Neural cell (in vitro differentiated cells): ENCODE results near the gene ACTRT2. TPM values are rescaled to one million over a fixed set of nuclear protein-coding genes. Genes with fewer than 3 reads are reported as not detected.

Source experiments
- H2AFZ ChIP-seq: fragments of 200-600, 300-800 bp; sonication (generic), shearing (Covaris generic); 2 replicates; pipeline ENCODE4 v1.6.0; 2014; ENCODE audit warnings: low read depth, mild to moderate bottlenecking, antibody characterized with exemption, low read length, moderate library complexity
- H3F3A ChIP-seq: fragments of 200-600 bp; shearing (Covaris generic); 2 replicates; pipeline ENCODE4 v1.6.1; 2016; ENCODE audit warnings: mild to moderate bottlenecking, moderate library complexity, mixed read lengths, antibody characterized with exemption, low read length; ENCODE audit not compliant: insufficient read depth, poor library complexity, severe bottlenecking
- H3K27ac ChIP-seq: fragments of 200-600, 300-800 bp; sonication (generic), shearing (Covaris generic); 2 replicates; pipeline ENCODE4 v1.5.1; 2014; ENCODE audit warnings: mild to moderate bottlenecking, low read length, moderate library complexity
- H3K27me3 ChIP-seq: fragments of 300-800, 200-600 bp; sonication (generic), shearing (Covaris generic); 2 replicates; pipeline ENCODE4 v1.6.0; 2014; ENCODE audit warnings: mild to moderate bottlenecking, low read depth, low read length, moderate library complexity; ENCODE audit not compliant: insufficient read depth
- H3K36me3 ChIP-seq: fragments of 300-800, 200-600 bp; sonication (generic), shearing (Covaris generic); 2 replicates; pipeline ENCODE4 v1.5.1; 2014; ENCODE audit warnings: mild to moderate bottlenecking, antibody characterized with exemption, low read length, moderate library complexity; ENCODE audit not compliant: insufficient read depth
- H3K4me2 ChIP-seq: fragments of 300-800, 200-600 bp; sonication (generic), shearing (Covaris generic); 2 replicates; pipeline ENCODE4 v1.6.0; 2014; ENCODE audit warnings: mild to moderate bottlenecking, low read length
- H3K4me3 ChIP-seq: fragments of 300-800, 200-600 bp; sonication (generic), shearing (Covaris generic); 2 replicates; pipeline ENCODE4 v1.5.1; 2014; ENCODE audit warnings: mild to moderate bottlenecking, low read length, moderate library complexity
- H3K79me2 ChIP-seq: fragments of 200-600 bp; shearing (Covaris generic); replicated peaks from 2 replicates; pipeline ENCODE4 v1.6.0; 2014; ENCODE audit warnings: mild to moderate bottlenecking, low read length, moderate library complexity; ENCODE audit not compliant: insufficient read depth
- H3K9ac ChIP-seq: fragments of 300-800, 200-600 bp; sonication (generic), shearing (Covaris generic); 2 replicates; pipeline ENCODE4 v1.6.1; 2016; ENCODE audit warnings: mild to moderate bottlenecking, low read length, mixed read lengths
- H3K9me2 ChIP-seq: fragments of 200-600 bp; shearing (Covaris generic); 2 replicates; pipeline ENCODE4 v1.6.1; 2016; ENCODE audit warnings: mild to moderate bottlenecking, low read length, mixed read lengths; ENCODE audit not compliant: insufficient read depth
- H3K9me3 ChIP-seq: fragments of 200-600, 300-800 bp; sonication (generic), shearing (Covaris generic); 2 replicates; pipeline ENCODE4 v1.6.1; 2016; ENCODE audit warnings: mild to moderate bottlenecking, mixed run types, low read length, moderate library complexity, mixed read lengths
- H4K20me1 ChIP-seq: fragments of 200-600 bp; shearing (Covaris generic); 2 replicates; pipeline ENCODE4 v1.6.1; 2016; ENCODE audit warnings: mild to moderate bottlenecking, mixed run types; ENCODE audit not compliant: insufficient read depth
- EP300 ChIP-seq: fragments of 450-650 bp; conservative IDR thresholded peaks from 2 replicates; pipeline ENCODE4 v1.6.1; 2014; ENCODE audit warnings: antibody characterized with exemption, mild to moderate bottlenecking, moderate library complexity; ENCODE audit not compliant: poor library complexity, severe bottlenecking
- EZH2 ChIP-seq: fragments of 200-600, 300-800 bp; shearing (Covaris generic), sonication (generic); IDR thresholded peaks from 2 replicates; pipeline ENCODE4 v1.6.1; 2014; ENCODE audit warnings: antibody characterized with exemption, low read length, borderline replicate concordance, mild to moderate bottlenecking; ENCODE audit not compliant: insufficient read depth, poor library complexity, severe bottlenecking
- MXI1 ChIP-seq: fragments of 450-650 bp; conservative IDR thresholded peaks from 2 replicates; pipeline ENCODE4 v1.6.1; 2014; ENCODE audit warnings: antibody characterized with exemption, mild to moderate bottlenecking; ENCODE audit not compliant: poor library complexity, severe bottlenecking
- POLR2AphosphoS5 ChIP-seq: IDR thresholded peaks from 2 replicates; pipeline ENCODE4 v1.6.1; 2012
- RAD21 ChIP-seq: fragments of 450-650 bp; conservative IDR thresholded peaks from 2 replicates; pipeline ENCODE4 v1.6.1; 2014; ENCODE audit warnings: antibody characterized with exemption, mild to moderate bottlenecking, moderate library complexity
- SMC3 ChIP-seq: fragments of 450-650 bp; conservative IDR thresholded peaks from 2 replicates; pipeline ENCODE4 v1.6.1; 2014; ENCODE audit warnings: antibody characterized with exemption, mild to moderate bottlenecking, moderate library complexity; ENCODE audit not compliant: poor library complexity
- TAF1 ChIP-seq: IDR thresholded peaks from 2 replicates; pipeline ENCODE4 v1.6.1; 2012; ENCODE audit warnings: low read depth
- polyA plus RNA-seq: library from polyadenylated mRNA; depleted of rRNA; stranded (reverse); fragments of >200 nt; gene quantifications from 2 replicates; pipeline ENCODE4 v1.2.3, GENCODE V29; 2014
- TF ChIP-seq, protein P1 (sequence below): fragments of 450-650 bp; IDR thresholded peaks from 2 replicates; pipeline ENCODE4 v1.5.1; 2014; ENCODE audit warnings: antibody characterized with exemption, mild to moderate bottlenecking, moderate library complexity; ENCODE audit not compliant: poor library complexity, severe bottlenecking
- TF ChIP-seq, protein P2 (sequence below): IDR thresholded peaks from 2 replicates; pipeline ENCODE4 v1.6.1; 2012; ENCODE audit warnings: borderline replicate concordance

Gene ACTRT2
- polyA plus RNA-seq, 1 donor from 2014 or later, result not detected

DNA sequence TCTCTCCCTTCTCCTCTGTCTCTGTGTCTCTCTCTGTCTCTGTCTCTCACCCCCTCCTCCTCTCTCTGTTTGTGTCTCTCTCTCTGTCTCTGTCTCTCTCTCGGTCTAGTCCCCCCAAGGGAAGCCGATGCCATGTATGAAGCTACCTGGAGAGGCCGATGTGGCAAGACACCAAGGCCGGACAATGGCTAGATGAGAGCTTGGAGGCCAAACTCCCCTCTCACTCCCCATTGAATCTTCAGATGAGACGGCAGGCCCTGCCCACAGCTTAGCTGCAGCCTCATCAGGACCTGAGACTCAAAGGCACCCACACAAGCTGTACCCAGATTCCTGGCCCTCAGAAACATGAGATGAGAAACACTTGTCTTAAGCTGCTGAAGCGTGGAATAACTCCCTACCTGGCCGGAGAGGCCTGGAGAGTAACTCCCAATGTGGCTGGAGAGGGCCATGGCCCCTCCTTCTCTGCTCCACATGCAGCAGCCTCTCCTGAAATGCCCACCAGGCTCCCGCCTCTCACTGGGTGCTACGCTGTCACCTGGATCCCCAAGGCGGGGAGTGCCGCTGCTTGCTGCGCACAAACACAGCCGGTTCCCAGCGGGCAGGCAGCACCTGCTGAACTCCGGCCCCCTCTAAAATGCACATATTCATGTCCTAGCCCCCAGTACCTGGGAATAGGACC is 7.8 kb upstream of the ACTRT2 start:
- Histone ChIP-seq H3K9ac (no peak overlapping the region), H4K20me1 (no peaks in the 10 kb centered on the region), H3K27me3 (no peaks in the 10 kb centered on the region), H3K9me3 (no peaks in the 10 kb centered on the region), H3K27ac (no peak overlapping the region), H3K36me3 (no peaks in the 10 kb centered on the region), H3K9me2 (no peaks in the 10 kb centered on the region), H3K4me3 (no peak overlapping the region), H3K79me2 (no peaks in the 10 kb centered on the region), H3F3A (no peaks in the 10 kb centered on the region), H2AFZ (no peak overlapping the region), H3K4me2 (no peak overlapping the region)
- no peak for TF ChIP-seq MXI1
- TF ChIP-seq, protein P1, sequence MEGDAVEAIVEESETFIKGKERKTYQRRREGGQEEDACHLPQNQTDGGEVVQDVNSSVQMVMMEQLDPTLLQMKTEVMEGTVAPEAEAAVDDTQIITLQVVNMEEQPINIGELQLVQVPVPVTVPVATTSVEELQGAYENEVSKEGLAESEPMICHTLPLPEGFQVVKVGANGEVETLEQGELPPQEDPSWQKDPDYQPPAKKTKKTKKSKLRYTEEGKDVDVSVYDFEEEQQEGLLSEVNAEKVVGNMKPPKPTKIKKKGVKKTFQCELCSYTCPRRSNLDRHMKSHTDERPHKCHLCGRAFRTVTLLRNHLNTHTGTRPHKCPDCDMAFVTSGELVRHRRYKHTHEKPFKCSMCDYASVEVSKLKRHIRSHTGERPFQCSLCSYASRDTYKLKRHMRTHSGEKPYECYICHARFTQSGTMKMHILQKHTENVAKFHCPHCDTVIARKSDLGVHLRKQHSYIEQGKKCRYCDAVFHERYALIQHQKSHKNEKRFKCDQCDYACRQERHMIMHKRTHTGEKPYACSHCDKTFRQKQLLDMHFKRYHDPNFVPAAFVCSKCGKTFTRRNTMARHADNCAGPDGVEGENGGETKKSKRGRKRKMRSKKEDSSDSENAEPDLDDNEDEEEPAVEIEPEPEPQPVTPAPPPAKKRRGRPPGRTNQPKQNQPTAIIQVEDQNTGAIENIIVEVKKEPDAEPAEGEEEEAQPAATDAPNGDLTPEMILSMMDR, result no peak
- TF ChIP-seq, protein P2, sequence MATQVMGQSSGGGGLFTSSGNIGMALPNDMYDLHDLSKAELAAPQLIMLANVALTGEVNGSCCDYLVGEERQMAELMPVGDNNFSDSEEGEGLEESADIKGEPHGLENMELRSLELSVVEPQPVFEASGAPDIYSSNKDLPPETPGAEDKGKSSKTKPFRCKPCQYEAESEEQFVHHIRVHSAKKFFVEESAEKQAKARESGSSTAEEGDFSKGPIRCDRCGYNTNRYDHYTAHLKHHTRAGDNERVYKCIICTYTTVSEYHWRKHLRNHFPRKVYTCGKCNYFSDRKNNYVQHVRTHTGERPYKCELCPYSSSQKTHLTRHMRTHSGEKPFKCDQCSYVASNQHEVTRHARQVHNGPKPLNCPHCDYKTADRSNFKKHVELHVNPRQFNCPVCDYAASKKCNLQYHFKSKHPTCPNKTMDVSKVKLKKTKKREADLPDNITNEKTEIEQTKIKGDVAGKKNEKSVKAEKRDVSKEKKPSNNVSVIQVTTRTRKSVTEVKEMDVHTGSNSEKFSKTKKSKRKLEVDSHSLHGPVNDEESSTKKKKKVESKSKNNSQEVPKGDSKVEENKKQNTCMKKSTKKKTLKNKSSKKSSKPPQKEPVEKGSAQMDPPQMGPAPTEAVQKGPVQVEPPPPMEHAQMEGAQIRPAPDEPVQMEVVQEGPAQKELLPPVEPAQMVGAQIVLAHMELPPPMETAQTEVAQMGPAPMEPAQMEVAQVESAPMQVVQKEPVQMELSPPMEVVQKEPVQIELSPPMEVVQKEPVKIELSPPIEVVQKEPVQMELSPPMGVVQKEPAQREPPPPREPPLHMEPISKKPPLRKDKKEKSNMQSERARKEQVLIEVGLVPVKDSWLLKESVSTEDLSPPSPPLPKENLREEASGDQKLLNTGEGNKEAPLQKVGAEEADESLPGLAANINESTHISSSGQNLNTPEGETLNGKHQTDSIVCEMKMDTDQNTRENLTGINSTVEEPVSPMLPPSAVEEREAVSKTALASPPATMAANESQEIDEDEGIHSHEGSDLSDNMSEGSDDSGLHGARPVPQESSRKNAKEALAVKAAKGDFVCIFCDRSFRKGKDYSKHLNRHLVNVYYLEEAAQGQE, result no peak
- no peak for TF ChIP-seq POLR2AphosphoS5
- TF ChIP-seq SMC3, result no peak
- TF ChIP-seq EP300, result no peak
- TF ChIP-seq TAF1, result no peak
- TF ChIP-seq RAD21, result no peak
- no peak for TF ChIP-seq EZH2

GRCh38 chr1:3014050-3014440 is 7.2 kb upstream of the ACTRT2 start:
- H2AFZ ChIP-seq, result no peak overlapping the region
- no peaks in the 10 kb centered on the region for H3K9me3 ChIP-seq
- no peak overlapping the region for H3K27ac ChIP-seq
- H3K36me3 ChIP-seq, result no peaks in the 10 kb centered on the region
- H4K20me1 ChIP-seq, result no peaks in the 10 kb centered on the region
- no peak overlapping the region for H3K4me3 ChIP-seq
- H3K27me3 ChIP-seq, result no peaks in the 10 kb centered on the region
- no peaks in the 10 kb centered on the region for H3K79me2 ChIP-seq
- no peak overlapping the region for H3K9ac ChIP-seq
- no peaks in the 10 kb centered on the region for H3F3A ChIP-seq
- TF ChIP-seq EP300, result no peak
- TF ChIP-seq, protein P1, result no peak
- H3K9me2 ChIP-seq, result no peaks in the 10 kb centered on the region
- H3K4me2 ChIP-seq, result no peak overlapping the region
